Measurements from ENCODE around the gene IFNAR1.

DNA sequence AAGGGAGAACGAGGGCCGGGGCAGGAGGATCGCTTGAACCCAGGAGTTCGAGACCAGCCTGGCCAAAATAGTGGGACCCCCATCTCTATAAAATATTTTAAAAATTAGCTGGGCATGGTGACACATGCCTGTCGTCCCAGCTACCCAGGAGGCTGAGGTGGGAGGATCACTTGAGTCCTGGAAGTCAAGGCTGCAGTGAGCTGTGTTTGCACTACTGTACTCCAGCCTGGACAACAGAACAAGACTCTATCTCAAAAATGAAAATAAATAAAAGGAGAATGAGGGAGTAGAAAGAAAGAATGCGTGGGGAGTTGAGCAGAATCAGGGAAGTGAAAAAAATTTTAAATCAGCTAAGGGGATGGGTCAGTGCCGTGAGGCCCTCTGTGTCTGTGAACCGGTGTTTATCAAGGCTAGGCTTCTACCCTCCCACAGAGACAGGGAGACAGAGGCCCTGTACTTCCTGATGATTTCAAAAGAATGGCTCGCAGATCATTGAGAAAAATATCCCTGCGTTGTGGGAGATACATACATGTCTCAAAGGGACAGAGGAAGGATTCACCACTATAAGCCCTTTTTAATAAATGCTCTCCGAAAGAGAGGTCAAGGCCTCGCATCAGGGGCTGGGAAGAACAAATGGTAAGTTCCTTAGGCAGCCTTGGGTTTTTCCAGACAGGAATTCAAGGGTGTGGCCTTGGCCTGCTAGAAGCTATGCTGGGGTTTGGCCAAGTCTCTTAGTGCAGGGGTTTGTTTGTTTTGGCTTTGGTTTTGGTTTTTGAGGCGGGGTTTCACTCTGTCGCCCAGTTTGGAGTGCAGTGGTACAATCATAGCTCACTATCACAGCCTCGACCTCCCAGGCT is 37.9 kb upstream of the IFNAR1 start:
- TF ChIP-seq, protein P1, sequence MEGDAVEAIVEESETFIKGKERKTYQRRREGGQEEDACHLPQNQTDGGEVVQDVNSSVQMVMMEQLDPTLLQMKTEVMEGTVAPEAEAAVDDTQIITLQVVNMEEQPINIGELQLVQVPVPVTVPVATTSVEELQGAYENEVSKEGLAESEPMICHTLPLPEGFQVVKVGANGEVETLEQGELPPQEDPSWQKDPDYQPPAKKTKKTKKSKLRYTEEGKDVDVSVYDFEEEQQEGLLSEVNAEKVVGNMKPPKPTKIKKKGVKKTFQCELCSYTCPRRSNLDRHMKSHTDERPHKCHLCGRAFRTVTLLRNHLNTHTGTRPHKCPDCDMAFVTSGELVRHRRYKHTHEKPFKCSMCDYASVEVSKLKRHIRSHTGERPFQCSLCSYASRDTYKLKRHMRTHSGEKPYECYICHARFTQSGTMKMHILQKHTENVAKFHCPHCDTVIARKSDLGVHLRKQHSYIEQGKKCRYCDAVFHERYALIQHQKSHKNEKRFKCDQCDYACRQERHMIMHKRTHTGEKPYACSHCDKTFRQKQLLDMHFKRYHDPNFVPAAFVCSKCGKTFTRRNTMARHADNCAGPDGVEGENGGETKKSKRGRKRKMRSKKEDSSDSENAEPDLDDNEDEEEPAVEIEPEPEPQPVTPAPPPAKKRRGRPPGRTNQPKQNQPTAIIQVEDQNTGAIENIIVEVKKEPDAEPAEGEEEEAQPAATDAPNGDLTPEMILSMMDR (conservative IDR thresholded peaks at IDR 0.05; ENCODE audit: low read length) = no peak
- no peak for TF ChIP-seq EZH2phosphoT487 (IDR thresholded peaks at IDR 0.05; ENCODE audit: borderline replicate concordance, low read depth, low read length)
